Astrocyte of the spinal cord (primary cell): ENCODE data around the gene ABCC1.

Experiments
- DNase-seq: peaks from one replicate; pipeline ENCODE4 v3.0.0; 2011; ENCODE audit warnings: low read depth, low spot score
- H3K4me3 ChIP-seq: 2 replicates; pipeline ENCODE4 v1.5.1; 2011; ENCODE audit warnings: low read depth, mild to moderate bottlenecking, low read length, moderate library complexity
- CTCF ChIP-seq: IDR thresholded peaks from 2 replicates; pipeline ENCODE4 v1.5.1; 2012; ENCODE audit warnings: low read depth, mild to moderate bottlenecking, low read length, inconsistent platforms
- in situ Hi-C: cut with HindIII; loops from 2 replicates; pipeline ENCODE4 v1.10.0; 2017; ENCODE audit warnings: low sequenced_read_pairs

ABCC1 gene

GRCh38 chr16:15949210-15950160, at the start of gene ABCC1:
Gene ABCC1 (plus strand): TSS chr16:15949616. CDS start chr16:15949752, 136 bp downstream.
- in situ Hi-C loops, result no loop called here
- no peak for DNase-seq
- H3K4me3 ChIP-seq, result peak within 1 kb of the TSS; percentile 77
- TF ChIP-seq CTCF, result no peak

GRCh38 chr16:15900357-15900756, 49.1 kb upstream of the ABCC1 start:
- TF ChIP-seq CTCF, result no peak
- in situ Hi-C loops, result no loop called here
- no peak overlapping the region for H3K4me3 ChIP-seq
- no peak for DNase-seq

- in situ Hi-C loops, result no loop called here
- TF ChIP-seq CTCF, result no peak
- no peak overlapping the region for H3K4me3 ChIP-seq
- DNase-seq, result no peak
Observed at GRCh38 chr16:15900901-15901500, 48.4 kb upstream of the ABCC1 start.

- no peak overlapping the region for H3K4me3 ChIP-seq
- no peak for DNase-seq
- no peak for TF ChIP-seq CTCF
- in situ Hi-C loops, result no loop called here
Observed at GRCh38 chr16:15903960-15904359, 45.5 kb upstream of the ABCC1 start.

GRCh38 chr16:15906439-15906838, 43.0 kb upstream of the ABCC1 start:
- in situ Hi-C loops, result no loop called here
- TF ChIP-seq CTCF, result no peak
- no peak for DNase-seq
- no peak overlapping the region for H3K4me3 ChIP-seq

GRCh38 chr16:15907863-15908478, 41.4 kb upstream of the ABCC1 start:
- TF ChIP-seq CTCF, result no peak
- DNase-seq, result peak; percentile 13
- in situ Hi-C loops, result no loop called here
- H3K4me3 ChIP-seq, result no peak overlapping the region
